Iris pigment epithelial cell (primary cell): Measurements from ENCODE around the gene ARL15.

Source experiments
- DNase-seq: peaks from one replicate; pipeline ENCODE4 v3.0.0-alpha.2; 2011; ENCODE audit warnings: low read depth

Gene ARL15

GRCh38 chr5:54249210-54250028, 61.0 kb downstream of the ARL15 start:
- DNase-seq: no peak

DNA sequence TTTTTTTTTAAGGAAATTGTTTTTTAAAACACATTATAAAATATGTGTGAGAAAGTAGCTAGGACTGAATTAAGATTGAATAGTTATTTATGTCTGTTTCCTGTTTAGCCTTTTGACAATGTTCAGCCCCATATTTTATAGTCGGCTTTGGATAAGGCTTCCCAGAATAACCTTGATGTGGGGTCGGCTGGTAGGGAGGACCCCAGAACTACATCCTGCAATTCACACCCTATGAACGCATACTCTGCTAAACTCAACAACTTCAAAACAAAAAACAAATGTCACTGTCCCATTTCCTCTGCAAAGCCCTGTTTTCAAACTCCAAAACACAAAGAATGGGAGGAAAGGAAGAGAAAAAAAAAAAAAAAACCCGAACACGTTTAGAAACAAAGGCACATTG, 63.1 kb downstream of the ARL15 start:
- no peak for DNase-seq

DNA sequence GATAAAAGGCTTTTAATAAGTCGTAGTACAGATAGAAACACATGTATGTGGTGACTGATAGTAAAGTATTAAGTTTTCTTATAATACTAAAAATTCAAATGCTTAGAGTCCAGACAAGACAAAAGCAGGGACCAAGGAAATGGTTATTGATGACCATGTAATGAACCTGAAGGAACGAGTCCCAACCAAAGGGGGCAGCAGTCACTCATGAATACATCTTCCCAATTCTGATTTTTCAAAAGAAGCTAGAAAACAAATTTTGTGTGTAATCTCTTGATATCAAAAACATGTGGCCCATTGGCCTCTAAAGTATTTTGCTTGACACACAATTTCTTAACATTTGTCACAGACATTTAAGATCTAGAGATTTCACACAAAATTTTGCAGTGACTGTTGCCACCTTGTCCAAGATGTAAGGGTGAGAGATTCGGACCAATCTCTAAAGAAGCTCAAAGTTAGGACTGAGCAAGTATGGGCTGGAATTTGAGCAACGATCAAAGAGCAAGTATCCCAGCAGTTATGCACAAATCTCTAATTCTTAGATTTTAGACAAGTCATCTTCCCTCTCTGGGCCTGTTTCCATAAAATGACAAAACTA, 66.8 kb downstream of the ARL15 start:
- peak; percentile 49 for DNase-seq

DNA sequence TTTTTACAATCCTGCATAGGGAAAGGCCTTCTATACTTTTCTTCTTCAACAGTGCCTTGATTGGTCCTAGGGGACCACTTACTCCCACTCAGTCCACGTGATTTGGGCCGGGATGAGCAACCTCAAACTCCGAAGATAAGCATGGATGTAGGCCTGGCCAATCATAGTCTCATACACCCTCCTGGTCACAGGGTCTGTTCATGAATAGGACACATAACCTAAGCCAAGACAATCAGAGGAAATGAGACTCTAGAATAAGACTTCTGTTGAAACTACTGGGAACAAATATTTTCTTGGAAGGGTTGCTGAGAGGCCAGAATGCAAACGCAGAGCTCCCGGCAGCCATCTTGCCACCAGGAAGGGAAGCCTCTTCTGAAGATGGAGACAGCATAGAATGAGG, 68.1 kb downstream of the ARL15 start:
- DNase-seq: no peak

GRCh38 chr5:54234304-54234933, 76.0 kb downstream of the ARL15 start:
- peak; percentile 69 for DNase-seq

DNA sequence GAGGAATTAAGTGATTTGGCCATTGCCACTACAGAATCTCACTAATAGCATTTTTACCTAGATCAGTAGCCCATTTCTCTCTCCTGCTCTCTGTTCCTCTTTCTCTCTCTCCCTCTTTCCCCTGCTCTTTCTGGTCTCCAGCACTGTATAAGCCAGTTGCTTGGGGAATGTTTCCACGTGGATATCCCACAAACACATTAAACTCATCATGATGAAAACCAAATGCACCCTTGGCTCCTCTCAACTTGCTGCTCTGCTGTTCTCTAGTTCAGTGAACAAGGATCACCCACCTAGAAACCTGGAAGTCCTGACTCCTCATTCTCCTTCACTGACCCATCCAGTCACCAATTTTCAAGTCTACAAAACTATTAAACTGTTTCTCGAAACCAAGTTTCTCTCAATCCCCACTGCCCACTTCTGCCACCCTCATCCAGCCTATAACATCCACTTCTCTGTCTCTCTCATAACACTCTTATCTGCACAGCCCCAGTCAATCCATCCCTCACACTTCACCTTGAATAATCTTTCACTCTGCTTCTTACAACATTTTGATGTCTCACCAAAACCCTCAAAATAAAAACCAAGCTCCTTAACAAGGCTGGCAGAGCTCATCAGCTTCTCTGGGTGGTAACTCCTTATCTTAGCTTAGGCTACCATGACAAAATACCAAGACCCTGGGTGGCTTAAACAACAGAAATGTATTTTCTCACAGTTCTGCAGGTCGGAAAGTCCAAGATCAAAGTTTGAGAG, 79.3 kb downstream of the ARL15 start:
- DNase-seq: no peak

- DNase-seq: peak; percentile 58
Measured at GRCh38 chr5:54229041-54229780, 81.2 kb downstream of the ARL15 start.

DNA sequence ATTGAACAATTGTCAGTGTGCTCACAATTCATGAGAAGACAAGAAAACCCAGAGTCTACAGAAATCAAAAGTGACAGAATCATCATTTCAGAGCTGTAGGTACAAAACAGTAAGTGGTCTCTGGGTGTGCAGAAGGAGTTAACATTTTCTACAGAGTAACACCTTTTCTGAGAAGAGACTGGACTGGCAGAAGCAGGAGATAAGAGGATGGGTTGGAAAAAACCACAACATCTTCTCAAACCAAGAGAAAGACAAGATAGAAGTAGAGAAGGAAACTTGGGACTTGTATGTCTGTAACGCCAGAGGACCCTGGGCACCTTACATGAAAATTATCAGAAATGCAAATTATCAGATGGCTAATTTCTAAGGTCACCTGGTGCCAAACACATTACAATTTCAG, 82.6 kb downstream of the ARL15 start:
- no peak for DNase-seq

GRCh38 chr5:54227109-54227508, 83.3 kb downstream of the ARL15 start:
- no peak for DNase-seq

- no peak for DNase-seq
Measured at GRCh38 chr5:54226215-54226614, 84.2 kb downstream of the ARL15 start.

DNA sequence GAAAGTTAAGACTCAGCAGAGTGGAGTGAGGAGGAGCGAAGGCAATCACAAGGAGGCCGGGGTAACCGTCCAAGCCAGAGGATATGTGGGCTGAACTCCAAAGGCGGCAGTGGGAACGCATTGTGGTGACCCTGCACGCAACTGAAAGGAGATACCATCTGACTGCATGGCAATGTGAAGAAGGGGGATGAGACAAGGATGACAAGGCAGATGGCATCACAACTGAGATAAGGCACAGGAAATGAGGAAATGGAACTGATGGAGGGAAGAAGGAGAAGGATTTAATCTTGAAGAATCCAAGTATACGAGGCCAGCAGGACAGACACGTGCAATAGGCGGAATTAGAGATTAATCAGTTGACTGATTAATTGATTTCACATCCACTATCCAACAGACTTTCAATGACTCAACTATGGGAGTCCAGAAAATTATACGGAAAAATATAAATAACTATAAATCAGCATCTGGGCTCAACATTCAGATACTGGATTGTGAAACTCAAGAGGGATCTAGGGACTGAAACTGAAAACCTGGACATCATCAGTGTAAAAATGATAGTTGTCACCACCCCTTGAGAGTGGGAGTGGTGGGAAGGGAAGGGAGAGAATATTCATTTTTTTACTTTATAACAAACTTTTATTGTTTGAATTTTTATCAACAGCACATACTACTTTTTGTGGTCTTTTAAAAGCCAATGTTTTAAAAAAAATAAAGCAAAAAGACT, 86.1 kb downstream of the ARL15 start:
- no peak for DNase-seq

GRCh38 chr5:54222336-54222735, 88.0 kb downstream of the ARL15 start:
- DNase-seq: no peak

GRCh38 chr5:54221135-54221534, 89.2 kb downstream of the ARL15 start:
- no peak for DNase-seq

- DNase-seq: no peak
Measured at GRCh38 chr5:54220230-54221040, 89.9 kb downstream of the ARL15 start.

- peak; percentile 75 for DNase-seq
Measured at GRCh38 chr5:54217826-54218503, 92.4 kb downstream of the ARL15 start.

DNA sequence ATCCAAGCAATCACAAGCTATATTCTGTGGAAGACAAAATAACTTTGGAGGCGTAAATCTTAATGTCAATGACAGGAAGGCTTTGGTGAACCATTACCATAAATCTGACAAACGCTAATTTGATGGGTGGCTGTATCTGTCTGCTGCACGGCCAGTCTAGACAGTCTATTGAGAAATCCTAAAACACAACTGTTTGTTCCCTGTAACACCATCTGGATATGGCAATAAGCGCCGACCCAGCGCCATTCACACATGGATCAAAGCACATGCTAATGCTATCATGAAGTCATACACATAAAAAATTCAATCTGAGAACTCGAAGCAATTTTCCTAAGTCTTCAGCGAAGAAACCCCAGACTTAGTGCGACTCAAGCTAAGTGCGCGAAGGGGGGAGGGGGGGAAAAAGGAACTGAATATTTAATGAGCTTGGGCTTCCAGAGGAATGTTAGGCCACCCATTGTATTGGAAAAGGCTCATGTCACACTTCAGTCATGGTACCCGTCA, 95.1 kb downstream of the ARL15 start:
- no peak for DNase-seq

DNA sequence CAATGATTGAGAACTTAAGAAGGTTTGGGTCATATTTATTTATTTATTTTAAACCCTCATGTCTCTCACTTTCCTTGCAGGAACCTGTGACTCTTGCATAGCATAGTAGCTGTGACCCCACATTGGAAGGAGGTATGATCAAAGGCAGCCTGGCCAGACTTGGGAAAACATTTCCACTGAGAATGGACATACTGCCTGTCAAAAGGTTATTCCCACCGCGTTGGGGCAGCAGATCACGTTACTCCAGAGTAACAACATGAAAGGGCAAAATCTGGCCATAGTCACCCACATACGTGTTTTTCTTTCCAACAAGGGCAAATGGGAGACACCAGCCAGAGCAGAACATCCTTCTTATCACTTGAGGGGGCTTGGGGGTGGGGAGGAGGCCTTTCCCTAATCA, 95.7 kb downstream of the ARL15 start:
- no peak for DNase-seq

DNA sequence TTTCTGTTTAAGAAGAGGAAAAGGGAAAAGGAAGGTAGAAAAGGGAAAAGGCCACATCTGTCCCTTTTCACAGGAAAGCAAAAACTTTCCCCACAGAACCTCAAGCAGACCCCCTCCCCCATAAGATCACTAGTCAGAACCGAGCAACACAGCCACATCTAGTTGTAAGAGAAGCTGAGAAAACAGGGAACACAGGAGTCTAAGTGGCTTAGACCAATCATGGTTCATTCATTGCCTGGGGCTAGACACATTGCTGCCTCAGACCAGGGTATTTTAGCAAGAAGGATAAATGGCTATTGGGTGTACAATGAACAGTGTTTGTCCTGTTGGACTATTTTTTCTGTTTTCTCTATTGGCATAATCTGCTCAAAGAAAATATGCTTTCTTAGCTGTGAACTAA, 98.0 kb downstream of the ARL15 start:
- DNase-seq: no peak

DNA sequence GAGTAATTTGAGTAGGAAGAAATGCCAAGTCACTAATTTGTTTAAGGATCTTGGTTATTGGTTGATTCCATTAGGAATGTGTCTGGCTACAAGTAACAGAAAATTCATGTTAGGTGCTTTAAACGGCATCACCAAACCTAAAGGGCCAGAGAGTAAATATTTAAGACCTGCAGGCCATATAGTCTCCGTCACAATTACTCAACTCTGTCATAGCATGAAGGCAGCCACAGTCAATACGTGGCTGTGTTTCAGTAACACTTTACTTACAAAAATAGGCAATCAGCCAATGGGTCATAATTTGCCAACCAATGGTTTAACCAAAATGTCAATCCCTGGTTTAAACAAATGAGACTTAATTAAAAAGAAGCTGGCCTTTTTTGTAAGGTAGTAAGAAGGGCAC, 98.5 kb downstream of the ARL15 start:
- DNase-seq: no peak

GRCh38 chr5:54207566-54207965, 102.8 kb downstream of the ARL15 start:
- DNase-seq: no peak
